Left hindlimb (tissue), 1 donor: ENCODE results near the gene ADAMTS9.

Experiments
- DNase-seq: peaks from one replicate; pipeline ENCODE4 v3.0.0-alpha.2; 2018

The ADAMTS9 gene

DNA sequence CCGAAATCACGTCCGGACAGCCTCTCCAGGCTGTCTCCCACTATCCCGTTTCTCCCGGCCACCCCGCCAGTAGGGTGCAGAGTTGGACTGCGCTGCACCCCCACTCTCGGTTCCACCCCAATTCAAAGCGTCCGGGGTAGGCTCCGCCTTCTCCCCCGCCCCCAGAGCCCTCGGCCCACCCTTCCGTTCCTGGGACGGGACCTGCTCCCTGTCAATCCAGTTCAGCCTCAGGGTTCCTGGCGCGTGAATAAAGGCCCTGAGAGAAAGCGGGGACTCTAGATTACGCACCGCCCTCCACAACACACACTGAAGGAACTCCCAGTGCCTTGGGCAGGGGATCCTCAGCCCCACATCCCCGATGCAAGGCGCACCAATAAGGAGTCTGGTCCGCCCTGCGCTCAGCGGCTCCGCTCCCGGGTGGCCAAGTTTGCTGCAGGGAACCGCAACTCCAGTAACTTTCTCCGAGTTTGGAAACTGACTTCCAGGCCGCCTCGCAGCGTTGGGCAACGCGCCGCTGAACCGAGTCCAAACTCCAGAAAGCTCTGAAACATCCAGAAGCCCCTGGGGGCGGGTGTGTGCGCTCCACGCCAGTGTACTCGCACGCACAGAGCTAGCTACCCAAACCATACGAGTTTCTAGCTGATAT is 1.9 kb downstream of the ADAMTS9 start:
- peak; percentile 97 for DNase-seq

GRCh38 chr3:64685331-64685799 is 2.4 kb downstream of the ADAMTS9 start:
- DNase-seq: no peak

- DNase-seq: peak; percentile 59
Measured at GRCh38 chr3:64684715-64685261, 3.0 kb downstream of the ADAMTS9 start.

DNA sequence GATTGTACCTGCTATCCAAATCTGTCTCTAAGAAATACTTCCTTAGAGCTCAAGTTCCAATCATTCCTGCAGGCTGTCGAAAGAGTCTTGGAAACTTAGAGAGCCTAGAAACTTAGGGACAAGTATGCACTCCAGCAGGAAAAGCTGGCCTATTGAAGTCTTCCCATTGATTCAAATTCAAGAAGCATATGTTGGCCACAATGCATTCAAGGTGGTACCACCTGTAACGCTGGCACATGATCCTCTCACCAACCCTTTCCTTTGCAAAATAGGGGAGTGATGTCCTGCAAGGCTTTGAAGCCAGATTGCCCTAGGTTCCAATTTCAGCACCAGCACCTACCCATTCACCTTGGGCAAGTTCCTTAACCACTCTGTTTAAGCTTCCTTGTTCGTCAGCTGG is 6.0 kb downstream of the ADAMTS9 start:
- no peak for DNase-seq

DNA sequence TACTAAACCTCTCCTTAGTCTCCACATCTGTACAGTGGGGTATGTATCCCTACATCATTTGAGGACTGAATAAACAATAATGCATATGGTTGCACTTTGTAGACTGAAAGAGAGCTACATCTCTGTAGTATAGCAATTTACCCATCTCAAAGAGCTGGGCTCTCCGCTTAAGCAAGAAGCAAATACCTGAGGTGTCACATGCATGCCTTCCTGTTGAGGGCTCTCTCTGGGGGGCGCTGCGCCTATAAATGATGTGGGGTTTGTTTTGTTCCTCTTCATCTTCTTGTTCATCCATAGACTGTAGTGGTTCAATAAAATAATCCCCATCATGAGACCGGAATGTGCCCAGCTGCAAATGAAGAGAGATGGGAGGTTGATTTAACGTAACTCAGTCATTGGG is 6.8 kb downstream of the ADAMTS9 start:
- DNase-seq: no peak

DNA sequence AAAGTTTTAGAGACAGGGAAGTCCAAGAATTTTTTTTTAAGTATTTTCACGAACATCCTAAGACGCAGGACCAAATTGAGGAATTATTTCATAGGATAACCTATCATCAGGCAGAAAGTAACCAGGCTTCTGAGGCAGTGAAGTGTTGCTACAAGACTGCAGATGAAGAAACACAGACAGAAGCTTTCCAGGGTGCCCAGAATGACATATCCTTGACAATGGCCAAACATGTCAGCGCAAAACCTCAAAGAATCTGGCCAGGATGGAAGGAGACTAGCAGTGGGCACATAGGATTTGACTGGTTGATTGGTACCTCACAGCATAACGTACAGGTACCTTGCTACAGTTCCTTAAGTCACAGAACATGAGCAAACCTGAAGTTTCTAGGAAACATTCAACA is 7.5 kb downstream of the ADAMTS9 start:
- DNase-seq: no peak

GRCh38 chr3:64677961-64678716 is 9.7 kb downstream of the ADAMTS9 start:
- DNase-seq: no peak

DNA sequence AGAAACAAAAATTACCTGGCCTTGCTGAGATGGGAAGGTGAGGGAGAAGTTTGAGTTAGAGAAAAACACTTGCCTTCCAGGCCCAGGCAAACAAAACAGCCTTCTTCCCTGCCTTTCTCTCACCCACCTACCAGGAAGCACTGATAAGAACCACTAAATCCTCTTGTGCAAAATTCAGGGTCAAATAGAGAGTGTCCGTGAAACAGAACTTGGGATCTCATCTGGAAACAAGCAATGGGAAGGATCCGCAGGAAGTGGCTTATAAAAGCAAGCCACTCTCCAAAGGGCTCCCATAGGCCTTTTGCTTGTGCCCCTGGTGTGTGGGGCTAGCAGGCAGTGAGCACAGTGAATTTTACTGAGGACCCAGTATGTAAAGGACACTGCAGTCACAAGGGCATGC is 11.0 kb downstream of the ADAMTS9 start:
- no peak for DNase-seq

- DNase-seq: no peak
Measured at GRCh38 chr3:64675687-64676247, 12.0 kb downstream of the ADAMTS9 start.

DNA sequence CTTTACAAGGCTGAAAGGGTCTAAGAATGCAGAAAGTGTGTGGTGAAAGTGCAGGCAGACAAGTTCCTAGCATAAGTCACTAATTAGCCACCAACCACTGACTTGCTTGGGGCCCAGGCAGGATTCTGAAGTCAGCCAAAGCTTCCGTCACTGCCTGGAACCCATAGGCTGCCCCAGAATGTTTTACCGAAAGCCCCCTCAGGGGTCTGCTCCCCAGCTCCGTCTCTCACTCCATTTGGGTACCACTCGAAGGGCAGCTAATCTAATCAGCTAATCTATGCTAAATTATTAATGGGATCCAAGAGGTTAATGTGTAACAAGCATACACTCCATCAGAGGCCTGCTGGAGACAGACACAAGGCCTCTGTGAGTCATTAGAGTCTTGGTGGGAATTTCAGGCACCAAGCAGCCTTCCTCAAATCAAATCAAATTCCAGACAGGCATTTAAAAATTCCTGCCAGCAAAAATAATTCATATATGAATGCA is 13.2 kb downstream of the ADAMTS9 start:
- DNase-seq: no peak

- no peak for DNase-seq
Measured at GRCh38 chr3:64673159-64673715, 14.6 kb downstream of the ADAMTS9 start.

DNA sequence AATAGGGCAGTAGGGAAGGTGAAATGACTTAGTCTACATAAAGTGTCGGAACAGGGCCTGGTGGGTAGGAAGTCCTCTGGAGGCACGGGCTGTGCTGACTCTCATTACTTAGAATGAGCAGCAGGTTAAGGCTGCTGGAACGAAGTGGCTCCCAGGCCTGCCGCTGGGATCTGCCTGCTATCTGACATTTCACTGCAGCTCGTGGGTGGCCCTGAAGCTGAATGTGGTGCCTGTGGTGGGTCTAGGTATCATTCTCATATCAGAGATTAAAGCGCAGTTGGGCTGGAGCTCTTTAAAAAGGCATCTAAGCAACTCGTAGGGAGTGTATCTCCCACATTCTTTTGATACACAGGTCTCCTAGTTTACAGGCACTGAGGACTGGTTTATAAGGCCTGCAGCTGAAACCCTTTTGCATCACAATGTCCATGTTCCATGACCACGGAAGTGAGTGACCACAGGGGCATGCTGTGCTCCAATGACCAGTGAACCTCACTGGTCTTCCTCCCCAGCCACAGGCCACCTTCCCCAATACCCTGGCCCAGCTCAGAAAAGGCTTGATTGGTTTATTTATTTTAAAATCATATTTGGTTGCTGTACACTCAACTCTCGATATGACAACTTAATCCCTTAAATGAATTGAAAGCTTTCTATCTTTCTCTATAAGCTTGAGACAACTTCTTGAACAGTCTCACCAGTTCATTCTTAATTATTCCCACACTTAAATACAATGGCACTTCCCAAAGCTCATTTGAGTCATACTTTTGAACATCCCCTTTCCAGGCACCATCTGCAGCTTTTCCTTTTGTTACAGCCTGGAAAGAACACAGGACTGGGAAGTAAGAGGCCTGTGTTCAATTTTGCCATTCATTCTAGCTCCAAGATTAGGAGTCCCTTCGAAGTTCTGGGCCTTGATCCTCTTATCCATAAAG is 19.0 kb downstream of the ADAMTS9 start:
- no peak for DNase-seq

DNA sequence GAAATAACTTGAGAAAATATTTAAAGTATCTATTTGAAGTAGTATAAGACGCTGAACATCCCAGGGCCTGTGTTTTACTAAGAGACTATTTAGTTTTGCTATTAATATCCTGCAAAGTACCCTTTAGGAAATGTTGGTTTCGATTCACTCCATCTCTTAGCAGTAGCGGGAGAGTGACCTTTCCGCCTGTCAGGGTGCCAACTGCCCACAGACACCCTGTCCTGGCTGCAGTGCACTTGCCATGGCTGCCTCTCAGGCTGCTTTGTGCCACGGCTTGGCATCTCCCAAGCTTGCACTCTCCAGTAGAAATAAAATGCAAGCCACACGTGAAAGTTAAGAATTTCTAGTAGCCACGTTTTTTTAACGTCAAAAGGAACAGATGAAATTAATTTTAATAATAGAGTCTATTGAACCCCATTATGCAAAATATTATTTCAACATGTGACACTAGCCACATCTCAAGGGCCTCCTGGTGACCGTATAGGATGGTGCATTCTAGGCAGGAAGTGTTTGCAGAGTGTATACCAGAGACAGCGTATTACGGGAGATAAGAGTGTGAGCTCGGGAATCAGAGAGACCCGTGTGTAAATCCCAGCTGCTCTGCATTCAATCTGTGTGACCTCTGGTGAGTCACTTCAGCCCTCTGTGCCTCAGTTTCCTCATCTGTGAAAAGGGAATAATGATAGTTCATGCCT is 19.8 kb downstream of the ADAMTS9 start:
- no peak for DNase-seq

GRCh38 chr3:64667138-64667537 is 20.7 kb downstream of the ADAMTS9 start:
- no peak for DNase-seq

- DNase-seq: no peak
Measured at GRCh38 chr3:64666171-64666588, 21.6 kb downstream of the ADAMTS9 start.

- DNase-seq: no peak
Measured at GRCh38 chr3:64664397-64664796, 23.4 kb downstream of the ADAMTS9 start.

- no peak for DNase-seq
Measured at GRCh38 chr3:64659617-64659978, 28.2 kb downstream of the ADAMTS9 start.

DNA sequence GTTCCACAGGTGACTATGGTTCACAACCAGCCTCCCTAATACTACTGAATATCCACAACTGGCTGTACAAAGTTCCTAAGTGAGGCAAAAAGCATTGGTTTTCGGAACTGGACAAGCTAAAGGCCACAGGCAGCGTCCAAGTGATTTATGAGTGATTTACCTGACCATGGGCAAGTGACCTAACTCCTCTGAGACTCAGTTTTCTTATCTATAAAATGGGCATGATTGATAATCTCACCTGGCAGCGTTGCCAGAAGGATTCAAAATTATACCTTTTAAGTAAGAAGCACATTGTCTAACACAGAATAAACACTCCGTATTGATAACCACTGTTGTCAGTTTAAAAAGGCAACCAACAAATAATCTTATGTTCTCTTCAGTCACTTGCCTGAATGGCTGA is 29.8 kb downstream of the ADAMTS9 start:
- DNase-seq: no peak

DNA sequence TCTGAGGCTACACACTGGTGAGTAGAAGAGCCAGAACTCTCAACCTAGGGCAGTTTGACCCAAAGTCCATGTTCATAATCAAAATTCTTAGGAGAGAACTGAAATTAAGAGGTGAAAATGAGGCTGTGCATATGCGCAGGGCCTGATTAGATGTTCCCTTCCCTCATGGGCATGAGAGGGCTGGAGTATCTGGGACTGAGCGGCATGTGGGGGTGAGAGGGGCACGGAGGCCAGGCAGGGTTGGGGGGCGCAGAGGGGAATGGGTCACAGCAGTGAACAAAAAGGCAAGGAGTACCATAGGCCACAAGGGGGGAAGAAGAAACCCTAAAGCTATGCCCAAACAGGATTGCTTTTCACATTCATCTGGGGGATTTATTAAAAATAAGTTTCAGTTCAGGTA is 31.3 kb downstream of the ADAMTS9 start:
- DNase-seq: no peak

DNA sequence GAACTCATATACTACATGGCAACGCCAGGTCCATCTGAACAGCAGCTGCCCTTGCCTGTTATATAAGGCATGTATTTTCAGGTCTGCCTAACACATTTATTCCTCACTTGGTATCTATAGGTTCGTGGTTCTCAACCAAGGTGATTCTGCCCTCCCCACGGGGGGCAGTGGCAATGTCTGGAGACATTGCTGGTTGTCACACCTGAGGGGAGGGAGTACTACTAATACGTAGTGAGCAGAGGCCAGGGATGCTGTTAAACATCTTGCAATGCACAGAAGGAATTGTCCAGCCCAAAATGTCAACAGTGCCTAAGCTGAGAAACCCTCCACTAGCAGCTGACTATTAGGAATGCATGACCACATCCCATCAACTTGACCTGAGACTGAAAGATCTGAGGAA is 32.6 kb downstream of the ADAMTS9 start:
- DNase-seq: no peak

- no peak for DNase-seq
Measured at GRCh38 chr3:64654013-64654412, 33.8 kb downstream of the ADAMTS9 start.

DNA sequence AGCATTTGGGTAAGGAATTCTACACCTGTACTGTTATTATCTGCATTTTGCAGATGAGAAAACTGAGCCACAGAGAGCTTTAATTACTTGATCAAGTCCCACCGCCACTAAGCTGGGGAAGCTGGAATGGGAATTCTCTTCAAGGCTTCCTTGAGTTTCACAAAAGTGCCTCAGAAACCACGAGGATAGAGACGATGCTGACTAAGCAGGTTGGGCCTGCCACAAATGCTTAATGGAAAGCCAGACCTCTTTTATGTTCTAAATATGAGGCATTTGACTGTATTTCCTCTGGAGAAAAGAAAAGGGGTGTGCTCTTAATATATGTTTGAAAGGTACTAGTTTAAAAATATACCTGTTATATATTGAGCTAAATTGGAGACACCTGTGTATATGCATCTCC is 34.7 kb downstream of the ADAMTS9 start:
- DNase-seq: no peak
